GM11168 (cell line): ENCODE data around the gene IGSF5.

ENCODE experiments used
- in situ Hi-C: fragments of 300-500 bp; cut with MboI; formaldehyde crosslinking; loops from one replicate; pipeline ENCODE4 v1.12.0; 2022; ENCODE audit warnings: low sequenced_read_pairs; ENCODE audit not compliant: unreplicated experiment

The IGSF5 gene

GRCh38 chr21:39809936-39810335, 65.0 kb downstream of the IGSF5 start:
- in situ Hi-C loops = no loop called here

DNA sequence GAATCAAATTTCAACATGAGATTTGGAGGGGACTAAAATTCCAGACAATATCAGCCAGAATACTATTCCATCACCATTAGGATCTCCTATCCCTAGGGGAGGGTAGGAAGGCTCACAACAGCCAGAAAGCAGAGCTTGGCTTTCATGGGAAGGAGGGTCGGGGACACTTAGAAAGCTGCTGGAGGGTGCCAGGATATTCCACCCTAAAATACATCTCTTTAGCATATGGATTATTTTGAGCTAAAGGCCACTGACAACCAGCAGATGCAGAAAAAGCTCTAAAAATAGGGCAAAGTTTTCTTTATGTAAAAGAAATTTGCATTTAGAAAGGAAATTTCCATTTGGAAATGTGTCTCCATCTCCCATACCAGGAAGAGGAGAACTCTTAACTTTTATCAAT, 68.0 kb downstream of the IGSF5 start:
- in situ Hi-C loops = no loop called here

- in situ Hi-C loops = no loop called here
These were observed 73.6 kb downstream of the IGSF5 start for GRCh38 chr21:39818557-39818956.

DNA sequence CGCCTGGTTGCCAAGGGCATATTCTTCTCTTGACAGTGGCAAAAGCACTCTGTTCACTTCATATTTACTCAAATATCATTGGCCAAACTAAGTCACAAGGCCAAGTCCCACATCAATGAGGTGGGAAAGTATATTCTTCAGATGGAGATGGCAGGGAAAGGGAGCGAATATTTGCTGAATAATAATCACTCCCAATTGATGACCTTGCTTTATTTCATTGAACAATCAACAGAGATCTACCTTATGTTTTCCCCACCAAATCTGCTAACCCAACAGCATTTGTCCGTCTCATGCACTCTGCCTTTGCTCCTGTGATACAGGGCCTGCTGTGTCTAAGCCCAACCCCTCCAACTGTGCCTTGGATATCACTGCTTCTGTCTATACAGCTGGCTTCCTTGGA, 77.1 kb downstream of the IGSF5 start:
- in situ Hi-C loops = no loop called here

DNA sequence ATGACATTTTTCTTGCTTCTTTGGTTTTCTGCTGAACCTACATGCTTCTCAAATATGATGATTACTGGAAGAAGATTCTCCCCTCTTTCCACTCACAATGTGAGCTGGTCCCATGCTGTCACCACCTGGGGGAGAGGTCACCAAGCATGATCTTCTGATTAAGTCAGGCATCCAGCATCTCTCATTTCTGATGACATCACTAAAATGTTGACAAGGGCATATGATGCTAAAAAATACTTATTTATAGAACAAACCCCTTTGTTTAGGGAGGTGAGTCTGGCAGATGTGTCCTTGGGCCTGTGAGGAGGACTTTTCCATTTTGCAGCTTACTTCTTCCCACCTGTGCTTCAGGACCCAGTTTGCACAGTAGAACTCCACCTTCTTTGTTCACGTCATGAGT, 80.3 kb downstream of the IGSF5 start:
- in situ Hi-C loops = no loop called here

DNA sequence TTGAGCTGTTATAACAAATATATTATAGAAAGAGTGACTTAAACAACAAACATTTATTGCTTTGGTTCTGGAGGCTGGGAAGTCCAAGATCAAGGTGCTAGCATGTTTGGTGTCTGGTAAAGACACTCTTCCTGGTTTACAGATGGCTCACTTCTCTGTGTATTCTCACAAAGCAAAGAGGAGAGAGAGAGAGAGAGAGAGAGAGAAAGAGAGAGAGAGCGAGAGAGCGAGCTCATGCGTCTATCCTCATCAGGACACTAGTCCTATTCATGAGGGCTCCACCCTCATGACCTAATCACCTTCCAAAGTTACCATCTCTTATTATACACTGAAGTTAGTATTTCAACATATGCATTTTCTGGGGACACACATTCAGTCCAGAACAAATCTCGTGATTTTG, 89.6 kb downstream of the IGSF5 start:
- in situ Hi-C loops = no loop called here

- in situ Hi-C loops = no loop called here
These were observed 92.9 kb downstream of the IGSF5 start for GRCh38 chr21:39837861-39838359.

GRCh38 chr21:39840373-39841097, 95.6 kb downstream of the IGSF5 start:
- in situ Hi-C loops = no loop called here

DNA sequence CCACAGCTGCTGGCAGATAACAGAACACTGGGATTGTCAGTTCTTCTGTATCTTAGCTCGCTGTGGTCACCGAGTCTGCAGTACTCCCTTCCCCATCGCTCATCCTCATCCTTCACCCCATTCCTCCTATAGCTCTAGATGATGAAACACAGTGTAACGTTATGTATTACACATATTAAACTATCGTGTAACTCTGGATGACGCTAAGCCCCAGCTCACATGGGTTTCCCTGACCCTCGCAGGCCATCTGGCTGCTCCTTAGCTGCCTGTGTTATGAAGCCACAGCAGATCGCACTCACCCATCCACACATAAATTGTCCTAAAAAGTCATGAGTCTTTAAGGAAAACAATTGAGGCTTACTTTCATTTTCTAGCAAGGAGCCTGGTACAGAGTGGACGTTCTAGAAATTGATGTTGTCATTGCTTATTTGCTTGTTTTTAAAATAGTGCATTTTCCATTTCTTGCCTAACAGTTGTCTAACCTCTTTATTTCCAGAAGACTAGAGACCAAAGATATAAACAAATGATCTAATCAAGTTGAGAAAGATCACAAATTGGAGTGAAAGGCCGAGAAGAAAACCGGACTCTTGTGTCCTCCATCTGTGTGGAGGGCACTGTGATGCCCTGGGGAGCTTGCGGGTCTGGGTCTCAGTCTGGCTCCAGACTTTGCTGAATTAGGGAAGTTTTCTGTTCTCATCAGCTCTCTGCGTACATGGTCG, 97.9 kb downstream of the IGSF5 start:
- in situ Hi-C loops = no loop called here

GRCh38 chr21:39843483-39843882, 98.5 kb downstream of the IGSF5 start:
- in situ Hi-C loops = no loop called here

GRCh38 chr21:39843916-39844315, 98.9 kb downstream of the IGSF5 start:
- in situ Hi-C loops = no loop called here

DNA sequence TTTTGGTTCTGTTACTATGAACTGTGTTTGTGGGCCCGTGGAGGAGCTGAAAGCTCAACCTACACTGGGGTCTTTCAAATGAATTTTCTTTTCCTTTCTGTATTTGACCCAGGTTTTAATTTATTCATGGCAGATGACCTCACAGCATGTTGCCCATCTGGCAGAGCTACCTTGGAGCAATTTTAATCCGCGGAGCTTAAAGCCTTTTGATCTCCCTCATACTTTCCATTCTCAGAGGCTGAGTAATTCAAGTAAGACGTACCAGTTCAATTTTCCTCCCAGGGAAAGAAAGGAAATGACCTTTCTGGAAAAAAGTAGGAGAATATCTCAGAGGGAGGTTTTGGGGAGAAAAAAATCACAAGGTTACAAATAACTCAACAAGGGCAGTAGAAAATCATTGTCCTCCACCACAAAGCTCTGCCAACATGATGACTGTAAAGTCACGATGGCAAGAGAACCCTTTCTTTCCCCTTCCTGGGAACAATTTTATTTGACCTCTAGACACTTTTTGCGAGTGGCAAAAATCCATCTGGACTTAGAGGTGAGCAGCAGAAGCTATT, 100.7 kb downstream of the IGSF5 start:
- in situ Hi-C loops = no loop called here

- in situ Hi-C loops = no loop called here
These were observed 102.9 kb downstream of the IGSF5 start for GRCh38 chr21:39847877-39848276.

DNA sequence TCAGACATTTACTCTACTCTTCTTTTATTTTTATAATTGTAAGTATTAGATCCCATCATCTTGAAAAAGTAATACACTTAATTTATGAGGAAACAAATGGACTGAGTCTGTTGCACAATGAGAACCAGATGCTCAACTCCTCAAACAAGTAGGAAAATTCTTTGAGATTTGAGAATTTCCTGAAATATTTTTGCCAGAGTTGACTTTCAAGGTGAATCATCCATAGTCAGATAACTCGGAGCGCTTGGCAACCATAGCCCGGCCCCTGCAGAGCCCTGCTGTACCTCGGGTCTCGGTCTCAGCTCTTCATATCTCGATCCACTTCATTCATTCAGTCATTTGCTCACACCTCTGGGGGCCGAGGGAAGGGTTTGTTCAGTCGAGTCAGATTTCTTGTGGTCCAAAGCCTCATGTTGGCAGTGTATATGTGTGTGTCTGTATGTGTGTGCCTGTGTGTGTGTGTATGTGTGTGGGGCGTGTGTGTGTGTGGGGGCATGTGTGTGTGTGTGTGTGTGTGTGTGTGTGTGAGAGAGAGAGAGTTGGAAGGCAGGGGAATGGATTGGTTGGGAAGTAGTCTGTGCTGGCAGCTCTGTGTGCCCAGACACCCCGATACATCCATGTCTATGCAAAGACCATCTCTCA, 104.2 kb downstream of the IGSF5 start:
- in situ Hi-C loops = no loop called here

- in situ Hi-C loops = no loop called here
These were observed 105.3 kb downstream of the IGSF5 start for GRCh38 chr21:39850333-39850732.

- in situ Hi-C loops = no loop called here
These were observed 106.1 kb downstream of the IGSF5 start for GRCh38 chr21:39851002-39851618.
